Tibial artery (tissue), 4 donors: ENCODE data around the gene DLX2.

ENCODE experiments used
- DNase-seq, 2 donors: peaks; one replicate each; pipeline ENCODE4 v3.0.0-alpha.2; 2019
- H3K27ac ChIP-seq, 2 donors: fragments of 200-600 bp; sonication (generic) in 1 of 2; 1 replicate in 1 of 2; 2 replicates in 1 of 2; pipeline ENCODE4 v1.5.1; 2018 to 2019; ENCODE audit warnings: mild to moderate bottlenecking in 1 of 2
- H3K27me3 ChIP-seq, 2 donors: fragments of 200-600 bp; sonication (generic) in 1 of 2; one replicate each; pipeline versions ENCODE4 v1.5.1 to v1.6.0; 2016 to 2019
- H3K36me3 ChIP-seq, 3 donors: fragments of 200-600 bp; sonication (generic) in 2 of 3; one replicate each; pipeline ENCODE4 v1.5.1; 2016 to 2019; ENCODE audit warnings: mild to moderate bottlenecking in 2 of 3
- H3K4me1 ChIP-seq, 4 donors: fragments of 200-600 bp; sonication (generic) in 2 of 4; 1 replicate in 3 of 4; 2 replicates in 1 of 4; pipeline ENCODE4 v1.5.1; 2016 to 2019
- H3K4me3 ChIP-seq, 2 donors: fragments of 200-600 bp; sonication (generic) in 1 of 2; 1 replicate in 1 of 2; 2 replicates in 1 of 2; pipeline ENCODE4 v1.5.1; 2018 to 2019; ENCODE audit warnings: mild to moderate bottlenecking in 2 of 2
- H3K9me3 ChIP-seq, 3 donors: fragments of 200-600 bp; sonication (generic) in 1 of 3; one replicate each; pipeline ENCODE4 v1.5.1; 2016 to 2019
- CTCF ChIP-seq, 2 experiments: fragments of 200-600 bp in 1 of 2; fragments of 450-650 bp in 1 of 2; IDR thresholded peaks; one replicate each; pipeline ENCODE4 v1.5.1; 2017 to 2019; ENCODE audit warnings: antibody characterized with exemption in 2 of 2, mild to moderate bottlenecking in 1 of 2, moderate library complexity in 1 of 2
- intact Hi-C: fragments of 100-400 bp; cut with DNase I; formaldehyde crosslinking; loops from one replicate; pipeline ENCODE4 v1.15.0; 2023; ENCODE audit warnings: low total_unique reads

The DLX2 gene

GRCh38 chr2:172109988-172110811 is 7.5 kb upstream of the DLX2 start:
- no peak for TF ChIP-seq CTCF (IDR thresholded peaks at IDR 0.05)
- DNase-seq, result no peak
- Histone ChIP-seq H3K36me3 (no peaks in the 10 kb centered on the region), H3K4me1 (peaks cover 0 to 23% (median 11%) of the 10 kb centered on the region in 4 donors), H3K27me3 (peaks cover 0 to 66% of the 10 kb centered on the region in 2 donors), H3K27ac (no peak overlapping the region), H3K4me3 (no peak overlapping the region), H3K9me3 (no peaks in the 10 kb centered on the region)
- intact Hi-C loops, result loop anchor here (10.0 kb wide), 2 partner anchors 295 to 405 kb away; no protein-coding TSS in a partner anchor

- no peak overlapping the region for H3K4me3 ChIP-seq
- peaks cover 0 to 70% of the 10 kb centered on the region in 2 donors for H3K27me3 ChIP-seq
- no peak overlapping the region for H3K27ac ChIP-seq
- no peak for TF ChIP-seq CTCF (IDR thresholded peaks at IDR 0.05)
- intact Hi-C loops, result loop anchor here (10.0 kb wide), 2 partner anchors 295 to 405 kb away; no protein-coding TSS in a partner anchor
- H3K36me3 ChIP-seq, result no peaks in the 10 kb centered on the region
- DNase-seq, result no peak
- H3K9me3 ChIP-seq, result no peaks in the 10 kb centered on the region
- H3K4me1 ChIP-seq, result peaks cover 0 to 23% (median 11%) of the 10 kb centered on the region in 4 donors
These were observed 6.7 kb upstream of the DLX2 start for GRCh38 chr2:172109256-172109987.

GRCh38 chr2:172108587-172108930 is 5.9 kb upstream of the DLX2 start:
- peaks cover 0 to 71% of the 10 kb centered on the region in 2 donors for H3K27me3 ChIP-seq

GRCh38 chr2:172107690-172108586 is 5.2 kb upstream of the DLX2 start:
- no peak for DNase-seq
- peaks cover 0 to 29% (median 14%) of the 10 kb centered on the region in 4 donors for H3K4me1 ChIP-seq
- no peak overlapping the region for H3K4me3 ChIP-seq
- H3K27me3 ChIP-seq, result peaks cover 0 to 77% of the 10 kb centered on the region in 2 donors
- H3K27ac ChIP-seq, result no peak overlapping the region
- intact Hi-C loops, result loop anchor here (10.0 kb wide), 2 partner anchors 293 to 403 kb away; no protein-coding TSS in a partner anchor
- TF ChIP-seq CTCF (IDR thresholded peaks at IDR 0.05), result no peak
- H3K9me3 ChIP-seq, result no peaks in the 10 kb centered on the region
- H3K36me3 ChIP-seq, result no peaks in the 10 kb centered on the region

More at GRCh38 chr2:172108587-172108930, 5.9 kb upstream of the DLX2 start:
- Histone ChIP-seq H3K4me3 (no peak overlapping the region), H3K27ac (no peak overlapping the region), H3K9me3 (no peaks in the 10 kb centered on the region), H3K36me3 (no peaks in the 10 kb centered on the region), H3K4me1 (peaks cover 0 to 23% (median 11%) of the 10 kb centered on the region in 4 donors)
- no peak for TF ChIP-seq CTCF (IDR thresholded peaks at IDR 0.05)
- intact Hi-C loops, result loop anchor here (10.0 kb wide), 2 partner anchors 294 to 404 kb away; no protein-coding TSS in a partner anchor
- no peak for DNase-seq
